ENCODE data around the gene OR4F16.
"Not testable (repeated sequence)": the region's sequence is repeated elsewhere in the genome, so short reads cannot be mapped to it uniquely, and the experiment has no call there.

Gene OR4F16

GRCh38 chr1:686554-686953, at the start of gene OR4F16:
Gene OR4F16, minus strand, starts transcription at chr1:686654. Its CDS starts 0 bp downstream, at chr1:686654.
- DNase-seq: not testable (repeated sequence)

- not testable (repeated sequence) for DNase-seq
Observed at GRCh38 chr1:733649-734048, 47.2 kb upstream of the OR4F16 start.

GRCh38 chr1:727040-727439, 40.6 kb upstream of the OR4F16 start:
- not testable (repeated sequence) for DNase-seq

Data from activated CD4-positive, alpha-beta T cell treated with anti-CD3 and anti-CD28 coated beads, Interleukin-2, amount 50 U/mL, for 4 hours (primary cell).